A673 (cell line): Measurements from ENCODE around the gene NFU1. TPM values are rescaled to one million over a fixed set of nuclear protein-coding genes. Genes with fewer than 3 reads are reported as not detected.
"Not testable (repeated sequence)": the region's sequence is repeated elsewhere in the genome, so short reads cannot be mapped to it uniquely, and the experiment has no call there.

Experiments used
- BruUV-seq: library from RNA; stranded (reverse); fragments of 400-500 nt; replicated peaks from 2 replicates; lab custom pipeline; 2021; lab: Mats Ljungman, UMichigan
- CTCF ChIA-PET: fragments of 300-600 bp; sonication (Branson Sonifier 250); formaldehyde crosslinking; loops from one replicate; lab custom pipeline; 2022; ENCODE audit warnings: antibody characterized with exemption; lab: Charles Lee
- POLR2A ChIA-PET: fragments of 300-600 bp; sonication (Branson Sonifier 250); formaldehyde crosslinking; loops from one replicate; lab custom pipeline; 2022; ENCODE audit warnings: antibody characterized with exemption; ENCODE audit not compliant: low non-redundant PET; lab: Charles Lee
- DNase-seq: peaks from one replicate; pipeline ENCODE4 v3.0.0-alpha.2; 2015; ENCODE audit warnings: low spot score
- H3K27ac ChIP-seq: fragments of 200-600 bp; sonication (generic); 2 replicates; pipeline ENCODE4 v1.5.1; 2016; ENCODE audit warnings: mixed run types, low read depth, mild to moderate bottlenecking, mixed read lengths, antibody characterized with exemption, low read length; ENCODE audit not compliant: poor library complexity, severe bottlenecking
- H3K27me3 ChIP-seq: fragments of 200-600 bp; sonication (generic); replicated peaks from 2 replicates; pipeline ENCODE4 v1.6.1; 2017; ENCODE audit warnings: mixed run types, low read depth, mild to moderate bottlenecking, mixed read lengths, antibody characterized with exemption, low read length; ENCODE audit not compliant: insufficient read depth, poor library complexity
- H3K36me3 ChIP-seq: fragments of 200-600 bp; sonication (generic); 2 replicates; pipeline ENCODE4 v1.6.1; 2016; ENCODE audit warnings: mixed run types, mild to moderate bottlenecking, mixed read lengths, antibody characterized with exemption, low read length; ENCODE audit not compliant: insufficient read depth, poor library complexity, severe bottlenecking
- H3K4me1 ChIP-seq: fragments of 200-600 bp; sonication (generic); 2 replicates; pipeline ENCODE4 v1.6.1; 2017; ENCODE audit warnings: mixed run types, mild to moderate bottlenecking, mixed read lengths, antibody characterized with exemption, low read length; ENCODE audit not compliant: insufficient read depth, poor library complexity, severe bottlenecking
- H3K4me3 ChIP-seq: fragments of 200-600 bp; sonication (generic); 2 replicates; pipeline ENCODE4 v1.5.1; 2016; ENCODE audit warnings: low read depth, mixed run types, mild to moderate bottlenecking, mixed read lengths, low read length; ENCODE audit not compliant: poor library complexity, severe bottlenecking
- H3K9me3 ChIP-seq: fragments of 200-600 bp; sonication (generic); 2 replicates; pipeline ENCODE4 v1.6.1; 2016; ENCODE audit warnings: mixed run types, low read depth, mild to moderate bottlenecking, mixed read lengths, antibody characterized with exemption, low read length; ENCODE audit not compliant: poor library complexity, severe bottlenecking
- EZH2 ChIP-seq: fragments of 200-600 bp; sonication (generic); IDR thresholded peaks from 2 replicates; pipeline ENCODE4 v1.6.1; 2017; ENCODE audit warnings: borderline replicate concordance, low read depth, mild to moderate bottlenecking, mixed read lengths, antibody characterized with exemption, low read length; ENCODE audit not compliant: poor library complexity, severe bottlenecking
- intact Hi-C: fragments of 100-400 bp; cut with micrococcal nuclease; formaldehyde crosslinking; loops from one replicate; pipeline ENCODE4 v1.10.0; 2022; ENCODE audit not compliant: unreplicated experiment
- total RNA-seq: library from RNA; stranded (reverse); gene quantifications from 2 replicates; pipeline ENCODE4 v1.2.3, GENCODE V29; 2021
- TF ChIP-seq, protein P1 (sequence below): fragments of 300-800, 200-600 bp; sonication (generic); conservative IDR thresholded peaks from 2 replicates; pipeline ENCODE4 v1.5.1; 2017; ENCODE audit warnings: low read depth, mild to moderate bottlenecking, antibody characterized with exemption, low read length, moderate library complexity, mixed read lengths

The NFU1 gene
- total RNA-seq, 1 experiment from 2014 or later, result 54.3 TPM

DNA sequence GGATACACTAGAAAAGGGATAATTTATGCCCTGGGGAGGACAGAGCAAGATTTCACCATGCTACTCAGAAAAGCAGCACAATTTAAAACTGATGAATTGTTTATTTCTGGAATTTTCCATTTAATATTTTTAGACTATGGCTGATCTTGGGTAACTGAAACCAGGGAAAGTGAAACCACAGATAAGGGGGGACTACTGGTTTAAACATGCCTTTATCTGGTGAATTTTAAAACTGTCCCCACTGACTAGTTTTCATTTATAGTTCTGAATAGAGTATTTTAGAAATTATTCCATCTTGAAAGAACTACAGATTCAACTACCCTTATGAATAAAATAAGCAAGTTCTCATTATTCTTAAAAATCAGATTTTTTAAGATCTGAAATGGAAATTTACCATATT is 15.0 kb downstream of the NFU1 start:
- no peak overlapping the region for H3K4me3 ChIP-seq
- no peaks in the 10 kb centered on the region for H3K27me3 ChIP-seq
- DNase-seq, result no peak
- intact Hi-C loops, result no loop called here
- H3K9me3 ChIP-seq, result no peaks in the 10 kb centered on the region
- no peak overlapping the region for H3K27ac ChIP-seq
- POLR2A ChIA-PET, result no interaction called here
- peaks cover 8% of the 10 kb centered on the region for H3K36me3 ChIP-seq
- no peaks in the 10 kb centered on the region for H3K4me1 ChIP-seq
- CTCF ChIA-PET, result no interaction called here
- BruUV-seq, result no TSS peak
- TF ChIP-seq EZH2, result no peak
- TF ChIP-seq, protein P1, sequence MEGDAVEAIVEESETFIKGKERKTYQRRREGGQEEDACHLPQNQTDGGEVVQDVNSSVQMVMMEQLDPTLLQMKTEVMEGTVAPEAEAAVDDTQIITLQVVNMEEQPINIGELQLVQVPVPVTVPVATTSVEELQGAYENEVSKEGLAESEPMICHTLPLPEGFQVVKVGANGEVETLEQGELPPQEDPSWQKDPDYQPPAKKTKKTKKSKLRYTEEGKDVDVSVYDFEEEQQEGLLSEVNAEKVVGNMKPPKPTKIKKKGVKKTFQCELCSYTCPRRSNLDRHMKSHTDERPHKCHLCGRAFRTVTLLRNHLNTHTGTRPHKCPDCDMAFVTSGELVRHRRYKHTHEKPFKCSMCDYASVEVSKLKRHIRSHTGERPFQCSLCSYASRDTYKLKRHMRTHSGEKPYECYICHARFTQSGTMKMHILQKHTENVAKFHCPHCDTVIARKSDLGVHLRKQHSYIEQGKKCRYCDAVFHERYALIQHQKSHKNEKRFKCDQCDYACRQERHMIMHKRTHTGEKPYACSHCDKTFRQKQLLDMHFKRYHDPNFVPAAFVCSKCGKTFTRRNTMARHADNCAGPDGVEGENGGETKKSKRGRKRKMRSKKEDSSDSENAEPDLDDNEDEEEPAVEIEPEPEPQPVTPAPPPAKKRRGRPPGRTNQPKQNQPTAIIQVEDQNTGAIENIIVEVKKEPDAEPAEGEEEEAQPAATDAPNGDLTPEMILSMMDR, result no peak

DNA sequence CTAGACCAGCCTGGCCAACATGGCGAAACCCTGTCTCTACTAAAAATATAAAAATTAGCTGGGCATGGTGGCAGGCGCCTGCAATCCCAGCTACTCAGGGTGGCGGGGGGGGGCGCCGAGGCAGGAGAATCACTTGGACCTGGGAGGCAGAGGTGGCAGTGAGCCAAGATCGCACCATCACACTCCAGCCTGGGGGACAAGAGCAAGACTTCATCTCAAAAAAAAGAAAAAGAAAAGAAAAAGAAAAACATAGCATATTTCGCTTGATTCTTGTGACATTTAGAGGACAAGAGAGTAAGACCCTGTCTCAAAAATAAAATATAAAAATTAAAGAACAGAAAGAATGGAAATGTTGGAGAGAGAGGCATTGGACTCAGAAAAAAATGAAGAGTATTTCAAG is 18.1 kb downstream of the NFU1 start:
- POLR2A ChIA-PET, H3K9me3 ChIP-seq, BruUV-seq, H3K27me3 ChIP-seq, DNase-seq, CTCF ChIA-PET, H3K27ac ChIP-seq, H3K4me3 ChIP-seq, H3K4me1 ChIP-seq, intact Hi-C loops: not testable (repeated sequence)
- peaks cover 18% of the 10 kb centered on the region for H3K36me3 ChIP-seq

DNA sequence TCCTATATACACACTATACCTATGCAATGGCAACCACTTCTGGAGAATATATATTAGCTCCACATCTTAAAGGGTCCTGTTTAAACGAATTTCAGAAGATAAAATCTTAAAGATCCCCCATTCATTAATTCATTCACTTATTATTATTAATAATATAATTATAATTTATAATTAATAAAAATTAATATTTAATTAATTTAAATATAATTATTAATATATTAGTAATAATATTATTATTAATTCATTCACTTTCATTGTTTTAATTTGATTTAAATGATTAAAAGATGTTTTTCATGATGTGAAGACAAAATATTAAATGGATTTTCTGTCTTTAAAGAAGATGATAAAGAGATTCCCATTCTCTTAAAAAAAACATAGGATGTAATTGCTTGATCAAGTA is 21.1 kb downstream of the NFU1 start:
- intact Hi-C loops, result no loop called here
- DNase-seq, result no peak
- no TSS peak for BruUV-seq
- Histone ChIP-seq H3K4me3 (no peak overlapping the region), H3K27me3 (no peaks in the 10 kb centered on the region), H3K4me1 (no peaks in the 10 kb centered on the region), H3K9me3 (no peaks in the 10 kb centered on the region), H3K36me3 (peaks cover 19% of the 10 kb centered on the region), H3K27ac (no peak overlapping the region)
- CTCF ChIA-PET, result no interaction called here
- POLR2A ChIA-PET, result no interaction called here
- TF ChIP-seq, protein P1, result no peak
- no peak for TF ChIP-seq EZH2

DNA sequence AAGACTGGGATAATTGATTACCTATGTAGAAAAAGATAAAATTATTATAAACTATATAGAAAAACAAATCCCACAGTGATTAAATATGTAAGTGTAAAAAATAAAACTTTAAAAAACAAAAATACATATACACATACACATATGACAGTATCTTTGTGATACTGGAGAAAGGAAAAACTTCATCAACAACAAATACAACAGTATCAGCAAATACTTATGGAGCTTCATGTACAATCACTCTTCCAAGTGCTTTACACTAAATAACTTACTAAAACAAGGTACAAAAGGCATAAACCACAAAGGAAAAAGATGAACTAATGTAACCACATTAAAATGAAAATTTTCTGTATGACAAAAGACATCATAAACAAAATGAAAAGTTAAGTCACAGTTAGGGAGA is 26.1 kb downstream of the NFU1 start:
- Histone ChIP-seq H3K4me3 (no peak overlapping the region), H3K27ac (no peak overlapping the region), H3K36me3 (peaks cover 14% of the 10 kb centered on the region), H3K4me1 (no peaks in the 10 kb centered on the region), H3K27me3 (no peaks in the 10 kb centered on the region), H3K9me3 (no peaks in the 10 kb centered on the region)
- TF ChIP-seq, protein P1, result no peak
- TF ChIP-seq EZH2, result no peak
- intact Hi-C loops, result no loop called here
- DNase-seq, result no peak
- POLR2A ChIA-PET, result no interaction called here
- no TSS peak for BruUV-seq
- CTCF ChIA-PET, result no interaction called here
